Lower leg skin (tissue), 3 donors: ENCODE data around the gene TEPSIN.

Experiments used
- POLR2A ChIP-seq, 2 donors: fragments of 450-650 bp; IDR thresholded peaks; one replicate each; pipeline ENCODE4 v1.6.1; 2016 to 2017; ENCODE audit warnings: antibody characterized with exemption in 2 of 2, mild to moderate bottlenecking in 1 of 2, moderate library complexity in 1 of 2
- TF ChIP-seq, protein P1 (sequence below), 3 donors: fragments of 450-650 bp; IDR thresholded peaks; one replicate each; pipeline ENCODE4 v1.5.1; 2016; ENCODE audit warnings: antibody characterized with exemption in 3 of 3, mild to moderate bottlenecking in 3 of 3, moderate library complexity in 2 of 3

DNA sequence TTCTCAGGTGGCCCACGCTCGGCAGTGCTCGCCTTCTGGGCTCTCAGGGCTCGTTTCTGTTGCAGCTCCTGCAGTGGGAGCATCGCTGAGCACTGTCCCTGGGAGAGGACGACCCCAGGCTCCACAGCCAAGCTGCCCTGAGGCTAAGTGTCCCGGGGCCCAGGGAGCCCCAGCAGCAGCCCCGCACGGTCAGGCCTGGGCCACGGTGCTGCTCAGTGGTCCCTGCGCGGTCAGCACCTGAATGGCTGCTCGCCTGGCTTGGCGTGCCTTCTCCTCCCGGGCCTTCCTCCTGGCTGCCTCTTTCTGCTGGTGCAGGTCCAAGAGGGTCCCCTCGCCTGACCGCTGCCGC, 39.4 kb downstream of the TEPSIN start:
- TF ChIP-seq POLR2A (IDR thresholded peaks at IDR 0.05), result no peak
- TF ChIP-seq, protein P1, sequence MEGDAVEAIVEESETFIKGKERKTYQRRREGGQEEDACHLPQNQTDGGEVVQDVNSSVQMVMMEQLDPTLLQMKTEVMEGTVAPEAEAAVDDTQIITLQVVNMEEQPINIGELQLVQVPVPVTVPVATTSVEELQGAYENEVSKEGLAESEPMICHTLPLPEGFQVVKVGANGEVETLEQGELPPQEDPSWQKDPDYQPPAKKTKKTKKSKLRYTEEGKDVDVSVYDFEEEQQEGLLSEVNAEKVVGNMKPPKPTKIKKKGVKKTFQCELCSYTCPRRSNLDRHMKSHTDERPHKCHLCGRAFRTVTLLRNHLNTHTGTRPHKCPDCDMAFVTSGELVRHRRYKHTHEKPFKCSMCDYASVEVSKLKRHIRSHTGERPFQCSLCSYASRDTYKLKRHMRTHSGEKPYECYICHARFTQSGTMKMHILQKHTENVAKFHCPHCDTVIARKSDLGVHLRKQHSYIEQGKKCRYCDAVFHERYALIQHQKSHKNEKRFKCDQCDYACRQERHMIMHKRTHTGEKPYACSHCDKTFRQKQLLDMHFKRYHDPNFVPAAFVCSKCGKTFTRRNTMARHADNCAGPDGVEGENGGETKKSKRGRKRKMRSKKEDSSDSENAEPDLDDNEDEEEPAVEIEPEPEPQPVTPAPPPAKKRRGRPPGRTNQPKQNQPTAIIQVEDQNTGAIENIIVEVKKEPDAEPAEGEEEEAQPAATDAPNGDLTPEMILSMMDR (IDR thresholded peaks at IDR 0.05), result no peak
